DMS153 (cell line): ENCODE results near the gene TFEB.

Experiments
- DNase-seq: peaks from one replicate; lab custom pipeline; 2025; lab: John Stamatoyannopoulos, UW

The TFEB gene

DNA sequence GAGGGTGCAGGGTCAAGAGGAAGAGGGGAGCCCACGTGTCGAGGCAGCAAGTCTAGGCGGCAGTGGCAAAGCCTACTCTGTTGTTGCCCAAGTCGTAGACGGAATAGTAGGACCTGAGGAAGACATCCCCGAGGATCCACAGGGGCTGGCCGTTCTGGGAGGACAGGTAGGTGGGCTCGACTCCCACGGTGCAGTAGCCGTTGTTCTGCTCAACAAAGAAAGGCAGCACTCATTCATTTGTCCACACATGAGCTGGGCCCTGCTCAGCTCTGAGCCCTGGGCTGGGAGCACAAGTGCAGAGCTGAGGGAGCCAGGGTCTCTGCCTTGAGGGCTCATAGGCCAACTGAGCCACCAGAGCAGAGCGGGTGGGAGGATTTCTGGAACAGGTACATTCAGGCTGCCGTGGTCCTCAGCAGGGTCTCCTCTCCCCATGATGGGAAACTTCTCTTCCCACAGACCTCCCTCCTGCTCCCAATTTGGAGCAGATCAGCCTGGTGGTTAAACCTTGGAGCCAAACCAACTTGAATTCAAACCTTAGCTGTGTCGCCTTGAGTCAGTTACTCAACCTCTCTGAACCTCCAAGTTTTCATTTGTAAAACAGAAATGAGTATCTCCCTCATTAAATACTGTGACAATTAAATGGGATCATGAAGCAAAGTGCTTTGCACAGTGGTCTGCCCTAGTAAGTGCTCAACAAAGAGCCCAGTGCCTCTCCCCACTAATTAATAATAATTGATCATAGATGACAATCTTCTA is 1.6 kb upstream of the TFEB start:
- no peak for DNase-seq

GRCh38 chr6:41736186-41736733 is 852 bp upstream of the TFEB start:
- no peak for DNase-seq

DNA sequence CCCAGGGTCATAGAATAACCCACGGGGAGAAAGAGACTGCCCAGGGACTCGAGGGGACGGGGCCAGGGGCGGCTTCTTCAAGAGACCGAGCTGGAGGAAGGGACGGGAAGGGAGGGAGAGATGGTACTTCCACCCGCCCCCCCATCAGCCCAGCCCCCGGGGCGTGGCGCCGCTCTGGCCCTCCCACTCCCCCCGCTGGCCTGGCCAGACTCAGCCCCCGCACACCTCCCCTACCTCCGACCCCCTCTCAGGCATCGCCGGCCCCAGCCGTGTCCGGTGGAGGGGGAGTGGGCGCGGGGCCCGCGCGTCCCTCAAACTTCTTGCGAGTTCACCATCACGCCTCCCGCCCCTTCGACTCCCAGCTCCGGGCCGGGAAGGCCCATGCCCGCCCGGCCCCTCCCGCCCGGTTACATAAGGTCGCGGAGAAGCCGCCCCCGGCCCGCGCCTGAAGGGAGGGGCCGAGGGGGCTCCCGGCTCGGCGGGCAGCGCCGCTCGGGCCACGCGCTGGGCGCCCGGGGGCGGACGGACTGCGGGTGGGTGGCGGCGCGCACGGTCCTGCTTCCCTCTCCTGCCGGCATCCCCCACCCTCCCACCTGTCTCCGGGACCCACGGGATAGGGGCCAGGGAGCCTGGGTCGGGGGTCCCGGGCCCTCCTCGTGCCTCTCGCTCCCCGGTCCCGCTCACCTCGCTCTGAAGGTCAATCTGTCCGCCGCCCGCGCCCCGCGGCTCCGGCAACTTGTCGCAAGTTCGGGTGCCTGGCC is 562 bp downstream of the TFEB start:
- peak; percentile 31 for DNase-seq

- DNase-seq: peak; percentile 72
Observed at GRCh38 chr6:41733707-41734665, 1.4 kb downstream of the TFEB start.

DNA sequence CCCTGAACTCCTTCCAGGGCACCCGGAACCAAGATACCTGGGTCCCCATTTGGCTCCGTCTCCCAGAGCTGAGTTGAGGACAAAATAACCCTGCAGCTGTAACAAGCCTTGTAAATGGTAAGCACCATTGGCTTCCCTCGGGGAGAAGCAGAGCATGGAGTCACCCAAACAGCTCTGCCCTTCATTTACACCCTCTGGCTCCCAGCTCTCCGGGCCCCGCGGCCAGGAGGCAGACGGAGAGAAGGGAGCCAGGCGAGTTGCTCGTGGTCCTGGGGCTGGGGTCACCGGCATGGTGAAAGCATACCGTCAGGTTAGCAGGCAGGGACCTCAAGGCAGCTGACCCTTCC is 2.1 kb downstream of the TFEB start:
- DNase-seq: no peak

DNA sequence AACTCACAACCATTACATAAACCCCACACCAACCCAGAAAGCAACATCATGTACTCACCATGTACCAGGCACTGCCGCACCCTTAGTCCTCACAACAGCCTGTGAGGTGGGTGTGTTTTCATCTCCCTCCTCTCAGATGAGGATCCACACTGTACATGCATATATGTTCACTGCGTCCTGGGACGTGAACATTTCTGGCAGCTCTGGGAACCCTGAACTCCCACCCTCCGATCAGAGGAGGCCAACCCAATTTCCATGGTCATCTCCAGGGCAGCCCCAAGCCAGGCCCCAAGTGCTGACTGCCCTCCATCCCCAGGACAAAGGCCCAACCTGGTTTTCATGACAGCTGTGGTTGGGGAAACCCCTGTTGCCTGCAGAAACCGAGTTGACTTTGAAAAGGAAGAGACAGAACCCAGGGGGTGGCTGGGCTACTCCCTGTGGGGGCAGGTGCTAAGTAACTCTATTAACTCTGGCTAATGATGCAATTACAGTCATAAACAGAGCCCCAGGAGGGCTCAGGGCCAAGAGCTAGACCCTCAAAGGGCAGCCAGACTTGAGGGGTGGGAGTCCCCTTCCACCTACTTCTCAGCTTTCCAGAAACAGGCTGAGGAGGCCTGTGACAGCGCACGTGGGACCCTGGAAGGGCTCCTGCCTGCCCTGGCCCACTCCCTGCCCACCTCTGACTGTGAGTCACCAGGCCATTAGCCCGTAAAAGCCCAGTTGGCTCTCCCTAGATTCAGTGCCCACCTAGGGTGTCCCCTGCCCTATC is 2.6 kb downstream of the TFEB start:
- DNase-seq: no peak

- no peak for DNase-seq
Observed at GRCh38 chr6:41732149-41732548, 3.3 kb downstream of the TFEB start.

DNA sequence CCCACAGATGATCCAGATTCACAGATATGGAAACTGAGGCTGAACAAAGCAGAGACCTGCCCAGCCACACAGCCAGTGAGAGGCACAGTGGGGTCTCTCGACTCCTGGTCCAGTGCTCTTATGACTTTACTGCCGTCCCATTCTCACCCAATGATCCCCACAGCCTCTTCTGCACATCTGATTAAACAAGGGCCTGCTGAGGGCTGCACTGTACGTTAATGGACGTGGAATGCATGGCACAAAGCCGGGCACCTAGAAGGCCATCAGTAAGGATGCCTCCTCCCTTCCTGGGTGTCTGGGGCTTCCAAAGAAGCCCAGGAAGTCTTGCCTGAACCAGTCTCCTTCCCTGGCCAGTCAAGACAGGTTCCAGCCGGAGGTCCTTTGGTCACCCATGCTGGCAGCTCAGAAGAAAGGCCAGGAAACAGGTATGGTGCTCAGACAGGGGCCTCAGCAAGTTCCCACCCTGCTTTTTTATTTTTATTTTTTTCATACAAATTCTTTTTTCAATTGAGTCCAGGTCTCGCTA is 3.8 kb downstream of the TFEB start:
- no peak for DNase-seq

GRCh38 chr6:41730531-41731436 is 4.6 kb downstream of the TFEB start:
- DNase-seq: no peak

GRCh38 chr6:41729624-41730023 is 5.8 kb downstream of the TFEB start:
- no peak for DNase-seq

DNA sequence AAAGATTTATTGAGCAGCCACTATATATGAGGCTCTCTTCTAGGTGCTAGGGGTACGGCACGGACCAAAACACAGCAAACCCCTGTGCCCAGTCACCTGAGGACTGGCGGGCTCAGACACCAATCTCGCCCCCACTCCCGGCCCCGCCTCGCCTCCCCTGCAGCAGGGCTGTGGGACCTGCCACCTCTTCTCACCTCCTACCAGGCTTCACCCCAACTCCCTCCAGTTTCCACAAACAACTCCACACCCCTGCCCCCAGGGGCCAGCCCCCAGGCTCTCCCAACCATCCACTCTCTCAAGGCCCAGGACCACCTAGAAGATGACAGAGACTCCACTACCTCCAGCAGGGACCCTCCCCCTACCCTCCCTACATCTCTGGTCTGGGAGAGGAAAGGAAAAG is 6.5 kb downstream of the TFEB start:
- no peak for DNase-seq

DNA sequence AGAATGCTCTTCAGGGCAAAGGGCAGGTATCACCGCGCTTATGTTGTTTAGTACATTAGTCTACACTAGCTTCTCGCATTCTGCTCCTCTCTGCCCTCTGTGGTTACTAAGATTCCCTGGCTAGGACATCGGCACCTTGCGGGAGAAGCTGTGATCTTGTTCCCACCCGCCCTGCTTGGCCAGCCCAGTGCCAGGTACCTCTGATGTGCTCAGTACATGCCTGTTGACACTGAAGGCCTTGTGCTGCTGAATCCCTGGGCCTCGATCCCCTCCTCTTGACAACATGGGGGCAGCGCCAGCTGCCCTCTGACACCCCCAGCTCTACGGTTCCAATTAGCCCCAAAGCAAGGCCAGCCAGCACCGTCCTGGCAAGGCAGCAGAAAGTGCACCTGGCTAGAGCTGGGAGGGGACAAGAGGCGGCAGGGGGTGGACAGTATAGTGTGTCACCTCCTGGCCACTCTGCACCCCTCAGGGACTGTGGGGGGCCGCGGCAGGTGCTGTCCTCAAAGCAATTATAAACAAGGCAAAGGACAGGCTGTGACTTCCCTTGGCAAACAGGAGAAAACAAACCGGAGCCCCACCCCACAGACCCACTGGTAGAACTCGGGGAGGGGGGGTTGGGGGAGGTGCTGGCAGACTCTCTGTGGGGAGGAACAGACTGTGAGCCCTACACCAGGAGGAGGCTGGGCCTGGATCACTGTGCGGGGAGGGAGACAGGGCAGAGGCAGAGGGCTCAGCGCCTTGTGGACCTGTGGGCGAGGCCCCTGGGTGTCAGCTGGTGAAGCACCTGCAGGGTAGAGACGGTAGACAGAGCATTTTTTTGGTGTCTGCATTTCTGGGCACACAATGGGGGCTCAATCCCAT is 7.1 kb downstream of the TFEB start:
- peak; percentile 90 for DNase-seq

DNA sequence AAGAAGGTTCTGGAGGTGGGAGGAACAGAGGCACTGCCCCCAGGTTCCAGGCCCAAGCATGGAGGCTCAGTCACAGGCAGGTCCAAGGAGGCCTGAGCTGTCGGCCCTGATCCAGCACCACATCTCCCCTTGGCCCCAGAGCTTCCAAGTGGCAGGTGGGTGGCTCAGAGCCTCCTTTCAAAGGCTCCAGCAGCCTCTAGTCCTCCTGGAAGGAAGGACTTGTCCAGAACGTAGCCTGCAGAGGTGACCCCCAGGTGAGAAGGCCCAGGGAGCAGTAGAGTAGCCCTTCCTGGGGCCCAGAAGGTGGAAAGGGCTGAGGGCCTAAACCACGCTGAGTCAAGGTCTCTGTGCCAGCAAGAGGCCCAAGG is 7.7 kb downstream of the TFEB start:
- no peak for DNase-seq

DNA sequence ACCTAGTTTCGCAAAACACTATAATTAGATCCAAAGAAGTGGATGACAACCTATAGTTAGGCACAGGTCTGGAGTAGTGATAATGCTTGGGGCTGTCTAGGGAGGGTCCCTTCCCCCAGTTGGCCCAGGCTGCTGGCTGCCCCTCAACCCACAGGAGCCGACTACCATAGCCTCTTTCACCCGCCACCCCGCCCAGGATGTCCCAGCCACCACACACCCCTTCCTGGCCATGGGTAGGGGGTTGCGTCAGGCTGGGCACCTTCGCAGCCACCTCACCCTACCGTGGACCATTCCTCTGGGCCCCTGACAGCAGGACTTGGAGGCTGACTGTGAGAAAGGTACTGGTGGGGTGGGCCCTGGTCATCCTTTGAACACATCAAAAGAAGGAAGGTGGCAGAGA is 8.5 kb downstream of the TFEB start:
- no peak for DNase-seq

GRCh38 chr6:41724586-41725501 is 10.6 kb downstream of the TFEB start:
- DNase-seq: peak; percentile 10

- no peak for DNase-seq
Observed at GRCh38 chr6:41724228-41724580, 11.2 kb downstream of the TFEB start.

- DNase-seq: peak; percentile 66
Observed at GRCh38 chr6:41723530-41724227, 11.7 kb downstream of the TFEB start.
